ENCODE measurements around the gene TTR.

The TTR gene

DNA sequence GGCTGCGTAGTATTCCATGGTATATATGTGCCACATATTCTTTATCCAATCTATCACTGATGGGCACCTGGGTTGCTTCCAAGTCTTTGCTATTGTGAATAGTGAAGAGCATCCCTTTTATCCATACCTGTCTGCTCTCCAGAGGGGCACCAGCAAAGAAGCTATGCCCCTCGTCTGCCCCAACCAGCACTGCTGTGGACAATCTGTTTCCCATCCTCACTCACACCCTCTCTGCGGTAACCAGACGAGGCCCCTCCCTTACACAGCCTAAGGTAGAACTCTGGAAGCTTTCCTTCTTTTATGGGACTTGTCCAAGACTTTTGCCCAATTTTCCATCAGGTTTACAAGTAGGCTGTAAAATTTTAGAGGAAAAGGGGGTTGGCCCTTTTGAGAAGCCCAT lies 24.9 kb downstream of the TTR start:
- no peak for DNase-seq (ENCODE audit: low read depth in 3 of 3)

DNA sequence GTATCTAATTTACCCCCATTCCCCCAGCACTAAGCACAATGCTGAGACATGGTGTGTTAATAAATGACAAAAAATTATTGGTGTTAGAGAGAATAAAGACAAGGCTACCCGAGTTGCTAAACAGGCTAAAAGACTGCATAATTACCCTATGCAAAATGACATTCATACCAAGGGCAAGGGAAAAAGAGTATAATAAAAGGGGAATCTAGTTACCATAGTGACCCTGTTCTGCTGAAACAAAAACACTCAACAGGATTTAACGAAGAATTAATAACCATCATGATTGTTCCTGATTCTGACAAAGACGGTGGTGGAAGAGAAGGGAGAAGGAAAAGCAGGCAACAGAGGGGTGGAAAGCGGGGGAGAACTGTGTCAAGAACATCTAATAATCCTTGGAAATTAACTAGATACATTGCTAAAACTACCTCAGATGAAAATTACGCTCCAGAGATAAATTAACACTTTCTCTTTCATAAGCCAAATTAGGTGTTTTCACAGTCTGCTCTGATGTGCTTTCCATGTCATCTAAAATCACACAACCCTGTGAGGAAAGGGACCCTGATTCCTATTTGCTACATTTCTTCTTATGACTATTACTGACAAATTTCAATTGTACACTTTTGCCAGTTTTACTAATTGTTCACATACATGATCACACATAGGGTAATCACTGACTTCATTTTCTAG lies 25.5 kb downstream of the TTR start:
- no peak for DNase-seq (ENCODE audit: low read depth in 3 of 3)

DNA sequence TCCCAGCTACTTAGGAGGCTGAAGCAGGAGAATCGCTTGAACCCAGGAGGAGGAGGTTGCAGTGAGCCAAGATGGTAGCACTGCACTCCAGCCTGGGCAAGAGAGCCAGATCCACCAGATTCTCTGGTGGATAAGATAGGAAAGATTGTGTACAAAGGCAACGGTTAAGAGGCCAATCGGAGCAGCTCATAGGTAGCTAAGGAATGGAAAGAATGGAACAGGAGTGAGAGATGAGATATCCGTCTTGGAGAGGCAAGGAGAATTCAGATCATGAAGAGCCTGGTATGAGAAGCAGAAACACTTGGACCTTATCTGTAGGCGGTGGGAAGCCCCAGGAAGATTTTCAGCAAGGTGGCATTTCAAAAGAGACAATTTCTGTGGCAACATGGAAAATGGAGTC lies 27.1 kb downstream of the TTR start:
- no peak for DNase-seq (ENCODE audit: low read depth in 3 of 3)

DNA sequence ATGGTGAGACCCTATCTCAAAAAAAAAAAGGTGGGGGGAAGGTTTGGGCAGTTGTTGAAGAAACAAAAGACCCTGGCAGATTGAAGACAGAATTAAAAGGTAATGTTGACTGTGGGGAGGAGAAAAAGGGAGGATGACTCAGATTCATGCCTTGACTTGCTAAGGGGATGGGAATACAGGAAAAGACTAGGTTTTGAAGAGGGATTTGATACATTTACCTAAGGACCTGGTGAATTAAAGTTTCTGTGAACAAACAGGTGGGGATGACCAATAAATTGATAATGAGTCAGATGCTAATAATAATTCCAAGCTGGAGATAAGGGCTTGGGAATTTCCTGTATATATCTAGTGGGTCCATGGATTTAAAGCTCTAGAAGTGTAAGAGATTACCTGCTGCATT lies 27.6 kb downstream of the TTR start:
- no peak for DNase-seq (ENCODE audit: low read depth in 3 of 3)

DNA sequence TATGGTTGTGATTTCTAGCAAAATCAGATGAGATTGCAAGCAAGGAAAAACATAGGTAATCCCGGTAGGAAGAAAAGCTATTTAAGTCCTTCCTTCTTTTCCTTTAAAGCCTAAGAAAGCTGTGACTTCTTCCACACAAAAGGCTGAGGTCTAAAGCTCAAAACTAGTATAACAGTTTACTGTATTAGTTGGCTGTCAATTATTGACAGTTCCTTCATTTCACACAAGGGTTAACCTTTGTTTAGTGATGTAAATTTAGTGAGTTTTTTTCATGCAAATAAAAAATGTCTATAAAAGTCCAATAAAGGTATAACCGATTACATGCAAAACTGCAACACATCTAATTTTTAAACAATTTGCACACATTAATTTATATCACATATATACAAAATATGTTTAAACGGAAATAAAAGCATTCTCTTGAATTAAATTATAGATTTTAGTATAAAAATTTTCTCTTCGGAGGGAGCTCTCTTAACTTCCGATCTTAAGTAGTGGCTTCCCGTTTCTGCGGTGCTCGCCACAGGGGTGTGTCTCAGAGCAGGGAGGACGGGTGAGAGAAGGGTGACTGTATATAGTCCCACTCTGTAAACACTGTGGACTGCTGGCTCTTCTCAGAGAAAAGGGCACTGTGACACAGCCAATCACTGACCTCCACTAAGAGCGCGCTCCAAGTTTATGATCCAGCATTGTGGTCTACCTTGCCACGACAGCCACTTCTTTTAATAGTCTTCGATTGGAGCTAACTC lies 33.4 kb downstream of the TTR start:
- no peak for DNase-seq (ENCODE audit: low read depth in 3 of 3)

DNA sequence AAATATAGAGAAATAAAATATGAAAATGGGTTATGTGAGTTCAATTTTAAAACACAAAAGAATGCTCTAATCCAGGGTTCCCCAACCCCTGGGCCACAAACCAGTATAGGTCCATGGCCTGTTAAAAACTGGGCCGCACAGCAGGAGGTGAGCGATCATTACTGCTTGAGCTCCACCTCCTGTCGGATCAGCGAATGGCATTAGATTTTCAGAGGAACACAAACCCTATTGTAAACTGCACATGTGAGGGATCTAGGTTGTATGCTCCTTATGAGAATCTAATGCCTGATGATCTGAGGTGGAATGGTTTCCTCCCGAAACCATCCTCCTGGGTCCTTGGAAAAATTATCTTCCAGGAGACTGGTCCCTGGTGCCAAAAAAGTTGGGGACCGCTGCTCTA lies 34.7 kb downstream of the TTR start:
- DNase-seq (ENCODE audit: low read depth in 3 of 3), result no peak

GRCh38 chr18:31630549-31630948 lies 38.9 kb downstream of the TTR start:
- DNase-seq (ENCODE audit: low read depth in 3 of 3), result no peak

GRCh38 chr18:31631526-31631925 lies 39.8 kb downstream of the TTR start:
- DNase-seq (ENCODE audit: low read depth in 3 of 3), result no peak

DNA sequence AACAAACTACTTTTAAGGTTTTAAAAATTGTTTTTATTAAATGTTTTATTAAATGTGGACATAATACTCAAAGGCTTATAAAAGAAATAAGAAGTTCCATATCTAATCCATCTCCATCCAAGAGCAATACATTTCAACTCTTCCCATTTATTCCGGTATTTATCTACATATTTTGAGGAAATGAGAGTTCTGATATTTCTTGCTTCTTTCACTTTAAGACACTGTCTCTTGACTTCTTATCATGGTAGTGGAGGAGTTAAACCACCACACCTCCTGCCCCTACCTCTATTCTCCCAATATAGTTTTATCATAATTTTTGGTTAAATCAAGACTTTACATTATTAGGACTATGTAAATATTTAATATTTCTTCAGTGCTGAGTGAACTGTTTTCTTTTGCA lies 40.7 kb downstream of the TTR start:
- no peak for DNase-seq (ENCODE audit: low read depth in 3 of 3)

DNA sequence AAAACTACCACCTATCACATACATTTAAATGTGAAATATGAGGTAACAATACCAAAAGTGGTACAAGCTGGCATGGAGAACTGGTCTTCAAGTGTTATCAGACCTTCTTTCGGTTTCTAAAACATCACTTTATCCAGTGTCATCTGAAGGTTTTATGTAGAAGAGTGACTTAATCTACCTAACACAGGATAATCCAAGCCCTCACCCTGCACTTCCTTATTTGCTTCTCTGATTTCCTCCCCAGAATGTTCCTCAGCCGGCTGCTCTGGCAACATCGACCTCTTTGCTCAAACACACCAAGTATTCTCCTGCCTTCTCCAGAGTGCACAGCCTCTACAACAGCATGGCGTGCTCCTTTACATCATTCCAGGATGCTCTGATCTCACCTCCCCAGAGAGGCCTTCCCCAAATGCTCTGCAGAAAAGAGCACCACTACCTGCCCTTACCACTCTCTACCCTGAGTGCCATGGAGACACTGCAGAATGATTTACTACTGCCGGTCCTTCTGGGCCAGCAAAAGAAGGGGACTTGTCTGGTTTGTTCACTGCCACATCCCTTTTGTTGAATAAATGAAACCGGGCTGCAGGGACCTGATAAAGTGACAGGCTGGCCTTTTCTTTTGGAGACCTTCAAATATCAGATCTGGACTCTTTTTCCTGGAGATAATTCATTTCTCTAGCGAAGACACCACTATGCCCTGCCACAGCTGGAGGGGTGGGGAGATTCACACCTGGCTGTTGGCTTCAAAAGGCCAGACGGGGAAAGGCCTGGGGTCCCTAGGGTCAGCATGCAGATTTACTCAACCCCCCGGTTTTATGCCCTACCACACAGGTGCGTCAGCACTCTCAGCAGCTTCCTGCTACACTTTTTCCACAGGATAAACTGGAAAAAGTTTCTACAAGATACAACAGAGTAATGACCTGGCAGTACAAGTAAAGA lies 42.0 kb downstream of the TTR start:
- DNase-seq (ENCODE audit: low read depth in 3 of 3), result no peak

GRCh38 chr18:31634331-31634713 lies 42.6 kb downstream of the TTR start:
- no peak for DNase-seq (ENCODE audit: low read depth in 3 of 3)

- DNase-seq (ENCODE audit: low read depth in 3 of 3), result no peak
Measured at GRCh38 chr18:31636387-31636786, 44.7 kb downstream of the TTR start.

DNA sequence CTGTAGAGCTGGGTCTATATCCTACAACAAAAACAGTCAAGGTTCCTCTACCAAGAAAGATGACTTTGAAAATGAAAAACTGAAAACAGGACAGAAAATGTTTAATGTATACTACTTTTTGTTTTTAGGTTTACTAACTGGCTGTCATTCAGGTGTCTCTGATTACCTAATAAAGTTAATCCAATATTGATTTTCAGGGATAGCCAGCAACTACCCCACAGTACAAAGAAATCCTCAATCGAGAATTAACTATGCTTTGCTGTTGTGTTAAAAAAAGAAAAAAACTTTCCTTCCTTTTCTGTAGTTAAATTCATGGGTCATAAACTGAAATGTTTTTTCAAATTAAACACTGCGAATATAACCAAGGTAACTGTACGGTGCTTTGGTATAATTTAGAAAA lies 45.8 kb downstream of the TTR start:
- DNase-seq (ENCODE audit: low read depth in 3 of 3), result no peak

DNA sequence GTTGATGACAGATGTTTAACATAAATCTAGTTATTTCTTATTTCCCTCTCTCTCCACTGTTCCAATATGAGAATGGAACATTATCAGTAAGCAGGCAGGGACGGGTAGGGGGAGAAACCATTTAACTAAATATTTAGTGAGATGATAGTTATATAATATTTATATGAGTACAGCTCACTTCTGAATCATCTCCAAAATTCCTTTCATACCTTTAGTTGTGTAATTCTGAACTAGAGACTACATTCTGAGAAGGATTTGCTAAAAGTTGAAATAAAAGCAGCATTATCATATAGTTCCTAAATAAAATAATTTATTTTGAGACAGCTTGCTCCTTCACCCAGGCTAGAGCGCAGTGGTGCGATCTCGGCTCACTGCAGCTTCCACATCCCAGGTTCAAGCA lies 51.3 kb downstream of the TTR start:
- DNase-seq (ENCODE audit: low read depth in 3 of 3), result no peak

DNA sequence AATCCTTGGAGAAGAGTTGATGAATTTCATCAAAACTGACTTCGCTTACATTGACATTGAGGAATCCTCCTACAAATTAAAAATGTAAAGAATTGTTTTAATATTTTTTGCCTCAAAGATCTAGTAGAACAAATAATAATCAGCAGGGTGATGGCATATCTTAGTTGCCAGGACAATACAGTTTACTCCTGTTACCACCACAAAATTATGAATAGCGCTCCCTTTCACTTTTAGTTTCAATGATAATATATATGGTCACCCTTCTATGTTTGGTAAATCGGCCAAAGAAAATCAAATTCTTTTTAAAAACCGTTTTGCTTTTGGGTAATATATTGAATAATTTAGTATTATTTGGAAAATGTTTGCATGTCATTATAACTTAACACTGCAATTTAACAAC lies 53.7 kb downstream of the TTR start:
- DNase-seq (ENCODE audit: low read depth in 3 of 3), result no peak

GRCh38 chr18:31646332-31647126 lies 54.9 kb downstream of the TTR start:
- DNase-seq (ENCODE audit: low read depth in 3 of 3), result no peak

DNA sequence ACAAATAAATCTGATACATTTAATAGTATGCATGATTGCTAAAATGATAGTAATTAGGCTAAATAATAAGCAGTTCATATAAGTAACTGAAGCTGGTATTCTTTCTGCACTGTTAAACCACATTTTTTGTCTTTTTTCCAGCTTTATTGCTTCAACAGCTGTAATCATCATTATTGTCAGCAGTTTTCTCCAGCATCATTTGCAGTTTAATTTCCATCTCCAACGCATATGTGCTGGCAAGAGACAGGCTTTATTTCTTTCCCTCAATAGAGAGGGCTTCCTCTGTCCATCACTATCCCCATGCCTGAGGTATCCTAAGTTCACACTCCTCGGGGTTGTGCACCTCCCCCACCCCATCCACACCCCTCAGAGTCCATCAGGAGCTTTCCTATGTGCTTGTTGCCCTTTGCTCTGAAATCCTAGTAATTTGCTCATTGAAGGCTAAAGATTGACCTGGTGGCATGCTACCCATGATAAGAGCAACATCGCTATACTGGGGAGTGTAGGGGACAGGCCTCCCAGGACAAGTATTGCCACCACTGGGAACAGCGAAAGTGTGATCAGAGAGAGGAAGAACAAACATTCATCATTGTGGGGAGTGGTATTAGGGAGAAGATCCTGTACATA lies 55.6 kb downstream of the TTR start:
- DNase-seq (ENCODE audit: low read depth in 3 of 3), result no peak

All from stimulated activated CD4-positive, alpha-beta T cell treated with anti-CD3 and anti-CD28 coated beads, TNF-alpha, amount 100 ng/mL, for 24 hours (primary cell).